HG03378 (cell line): Measurements from ENCODE around the gene SMYD1.
A peak's percentile ranks its signal among the peaks of the same experiment; 100 is the strongest.

Experiments
- ATAC-seq: cut with Tn5 transposase; IDR thresholded peaks from one replicate; pipeline ENCODE4 v1.9.1; 2021; ENCODE audit warnings: mild to moderate bottlenecking, moderate library complexity; ENCODE audit not compliant: unreplicated experiment

Gene SMYD1

DNA sequence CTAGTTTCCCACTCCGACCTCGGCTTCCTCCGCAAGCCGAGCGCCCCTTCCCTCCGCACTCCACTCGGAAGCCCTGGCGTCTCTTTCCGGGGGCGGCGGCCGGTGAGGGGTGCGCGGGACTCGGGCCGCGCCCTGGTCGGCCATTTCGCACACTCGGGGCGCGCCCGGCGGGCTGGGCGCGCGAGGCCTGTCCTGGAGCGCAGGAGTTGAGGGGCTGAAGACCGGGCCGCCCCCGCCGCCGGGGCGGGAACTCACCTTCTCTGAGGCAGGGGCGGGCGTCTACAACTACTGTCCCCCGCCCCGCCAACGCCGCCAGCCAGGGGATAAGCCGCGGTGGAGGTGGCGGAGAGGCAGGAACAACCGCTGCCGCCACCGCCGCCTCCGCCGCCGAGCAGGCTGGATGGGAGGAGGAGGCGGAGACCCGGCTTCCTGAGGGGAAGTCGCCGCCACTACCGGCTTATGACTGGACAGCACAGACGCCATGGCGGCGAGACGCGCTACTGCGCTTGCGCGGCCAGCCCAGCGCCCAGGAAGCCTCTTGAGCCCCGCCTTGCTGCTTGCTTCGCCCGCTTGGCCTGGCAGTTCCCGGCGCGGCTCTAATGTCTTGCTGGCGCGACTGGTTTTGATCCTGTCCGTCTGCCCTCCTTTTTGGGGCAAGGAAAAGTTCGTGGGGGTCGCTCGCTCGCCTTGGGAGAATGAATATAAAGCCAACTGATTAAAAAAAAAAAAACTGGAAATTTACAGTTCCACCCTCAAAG is 12.1 kb upstream of the SMYD1 start, which contains the start of gene KRCC1:
KRCC1 (minus strand) TSS at position 413 of the 758 bp plus-strand sequence. CDS start 27,220 bp downstream, outside the sequence.
- peak; percentile 89 for ATAC-seq

DNA sequence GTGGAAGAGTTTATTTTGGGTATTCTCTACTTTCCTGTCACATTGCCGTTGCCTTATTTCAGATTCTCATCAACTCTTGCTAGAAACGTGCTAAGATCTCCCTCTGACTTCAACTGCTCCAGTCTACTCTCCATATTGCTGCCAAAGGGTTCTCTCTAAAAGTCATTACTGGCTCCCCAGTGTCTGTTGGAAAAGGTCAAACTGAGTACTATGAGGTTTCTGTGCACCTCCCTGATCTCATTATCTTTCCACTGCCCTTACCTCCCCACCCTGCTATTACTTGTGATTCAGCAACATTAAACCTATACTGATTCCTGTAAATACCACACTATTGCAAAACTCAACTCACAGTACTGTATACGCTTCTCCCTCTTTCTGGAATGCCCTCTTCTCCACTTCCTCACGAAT is 10.2 kb upstream of the SMYD1 start:
- ATAC-seq, result no peak

DNA sequence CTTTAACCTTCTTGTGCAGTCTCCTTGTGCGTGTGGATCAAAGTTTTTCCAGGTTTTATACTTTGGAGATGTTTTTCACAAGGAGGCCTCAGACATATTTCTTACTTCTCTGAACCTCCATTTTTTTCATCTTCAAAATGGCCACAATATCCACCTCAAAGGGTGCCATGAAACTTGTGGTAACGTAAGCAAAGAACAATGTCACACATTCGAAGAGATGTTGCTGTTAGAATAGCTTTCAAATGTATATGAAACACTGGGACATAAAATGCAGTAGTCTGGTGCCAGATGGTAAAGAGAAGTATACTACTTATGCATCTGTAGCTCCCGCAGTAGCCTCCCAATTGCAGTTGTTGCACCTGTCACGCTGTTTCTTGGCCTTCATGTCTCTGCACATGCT is 9.4 kb upstream of the SMYD1 start:
- no peak for ATAC-seq

DNA sequence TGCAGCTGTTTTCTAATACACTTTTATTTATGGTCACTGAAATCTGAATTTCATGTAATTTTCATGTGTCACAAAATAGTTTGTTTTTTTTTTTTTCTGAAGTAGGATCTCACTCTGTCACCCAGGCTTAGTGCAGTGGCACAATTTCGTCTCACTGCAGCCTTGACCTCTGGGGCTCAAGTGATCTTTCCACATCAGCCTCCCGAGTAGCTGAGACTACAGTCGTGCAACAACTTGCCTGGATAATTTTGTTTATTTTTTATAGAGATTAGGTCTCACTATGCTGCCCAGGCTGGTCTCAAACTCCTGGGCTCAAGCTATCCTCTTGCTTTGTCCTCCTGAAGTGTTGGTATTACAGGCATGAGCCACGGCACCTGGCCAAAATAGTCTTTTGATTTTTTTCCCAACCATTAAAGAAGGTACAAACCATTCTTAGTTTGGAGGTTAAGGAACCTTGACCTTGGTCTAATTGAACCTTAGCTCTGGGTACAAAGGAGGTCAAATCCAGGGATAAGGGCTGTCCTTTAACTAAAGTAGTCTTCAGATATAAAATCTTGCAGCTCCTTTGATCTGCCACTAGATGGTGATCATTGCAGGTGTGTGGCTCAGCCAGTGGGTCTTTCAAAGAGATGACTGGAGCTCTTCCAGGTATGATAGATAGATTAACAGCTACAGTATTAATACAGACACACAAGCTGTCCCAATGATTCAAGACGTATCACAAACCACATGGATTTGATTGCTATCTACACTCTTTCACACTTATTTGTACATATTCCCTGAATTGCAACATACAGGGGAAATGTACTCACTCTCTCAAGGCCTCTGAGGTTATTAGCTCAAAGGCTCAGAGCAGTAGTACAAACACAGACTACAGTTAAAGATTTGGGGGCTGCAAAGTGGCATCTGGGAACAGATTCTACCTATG is 7.4 kb upstream of the SMYD1 start:
- peak; percentile 54 for ATAC-seq

DNA sequence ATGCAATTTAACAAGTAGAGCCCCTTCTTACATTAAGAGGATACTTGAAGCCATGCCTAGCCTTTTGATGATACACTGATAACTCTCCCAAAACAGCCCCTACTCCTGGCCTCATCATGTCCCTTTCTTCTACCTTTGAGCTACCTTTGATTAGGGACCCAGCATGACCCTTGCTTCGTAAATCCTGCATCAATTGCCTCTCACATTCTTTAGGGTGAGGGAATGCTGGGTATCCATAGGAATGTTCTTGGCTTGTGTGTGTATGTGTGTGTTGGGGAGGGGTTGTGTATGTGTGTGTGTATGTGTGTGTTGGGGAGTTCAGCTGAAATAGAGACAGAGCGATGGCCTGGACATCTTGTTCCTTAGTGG is 6.7 kb upstream of the SMYD1 start:
- ATAC-seq, result no peak

DNA sequence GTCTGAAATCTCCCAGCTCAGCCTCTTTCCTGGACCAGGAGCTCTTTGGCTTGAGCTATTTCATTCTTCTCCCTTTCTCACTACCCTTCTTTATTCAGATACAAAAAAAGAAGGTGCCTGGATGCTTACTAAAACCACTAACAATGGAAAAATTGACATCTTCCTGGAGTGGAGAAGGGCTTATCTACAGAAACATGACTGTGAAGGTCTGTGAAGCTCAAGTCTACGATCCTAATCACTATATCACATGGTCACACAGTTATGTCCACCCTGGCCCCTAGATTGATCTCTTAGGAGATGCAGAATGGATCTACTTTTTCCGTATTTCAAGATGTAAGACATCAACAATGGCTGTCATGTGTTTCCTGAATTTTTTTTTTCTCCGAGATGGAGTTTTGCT is 6.3 kb upstream of the SMYD1 start:
- no peak for ATAC-seq

DNA sequence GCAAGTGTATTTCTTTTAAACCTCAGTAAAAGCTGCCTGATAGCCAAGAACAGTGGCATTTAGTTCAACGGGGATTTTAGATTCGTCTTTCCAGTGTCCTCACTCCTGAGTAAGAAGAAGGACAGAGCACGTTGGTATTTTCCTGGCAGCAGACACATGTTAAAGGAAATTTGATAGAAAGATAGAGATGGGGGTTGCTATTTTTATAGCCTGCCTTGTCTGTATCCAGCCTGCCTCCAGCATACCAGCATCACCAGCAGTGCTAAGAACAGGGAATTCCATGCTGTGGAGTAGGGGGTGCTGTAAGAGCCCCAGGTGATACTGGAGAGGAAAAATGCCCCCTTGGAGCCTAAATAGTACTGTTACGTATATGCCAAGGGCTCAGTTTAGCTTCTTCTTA is 1.1 kb upstream of the SMYD1 start:
- no peak for ATAC-seq

DNA sequence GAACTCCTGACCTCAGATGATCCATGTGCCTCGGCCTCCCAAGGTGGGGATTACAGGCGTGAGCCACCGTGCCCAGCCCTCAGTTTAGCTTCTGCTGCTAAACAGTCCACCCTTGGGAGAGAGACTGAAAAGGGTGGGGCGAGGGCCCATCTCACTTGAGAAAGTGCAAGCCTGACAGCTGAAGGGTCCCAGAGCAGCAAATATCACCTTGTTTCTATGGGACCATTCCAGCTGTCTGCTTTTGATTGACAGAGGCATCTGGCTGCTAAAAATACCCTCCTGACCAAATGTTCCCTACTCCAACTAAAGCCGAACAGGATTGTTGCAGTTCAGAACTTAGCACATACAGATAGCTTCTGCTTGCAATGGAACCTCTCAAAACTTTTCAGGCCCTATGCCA is 436 bp upstream of the SMYD1 start:
- no peak for ATAC-seq

DNA sequence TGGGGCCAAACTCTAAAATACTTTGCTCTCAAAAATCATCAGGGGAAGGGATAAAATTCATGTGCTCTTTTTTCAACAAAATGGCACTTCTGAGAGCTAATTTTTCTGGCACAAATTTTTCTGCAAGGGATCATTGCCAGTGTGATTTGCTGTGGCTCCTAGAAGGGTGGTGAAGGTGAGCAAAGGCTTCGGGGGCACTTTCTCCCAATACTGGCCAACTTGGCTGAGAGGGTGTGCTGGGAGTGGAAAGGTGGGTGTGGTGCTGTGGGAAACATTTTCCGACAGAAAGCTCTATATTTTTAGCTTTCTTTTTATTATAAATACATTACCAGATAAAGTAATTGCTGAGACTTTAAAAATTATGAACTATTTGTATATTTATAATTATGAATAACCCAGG is 419 bp downstream of the SMYD1 start:
- no peak for ATAC-seq

DNA sequence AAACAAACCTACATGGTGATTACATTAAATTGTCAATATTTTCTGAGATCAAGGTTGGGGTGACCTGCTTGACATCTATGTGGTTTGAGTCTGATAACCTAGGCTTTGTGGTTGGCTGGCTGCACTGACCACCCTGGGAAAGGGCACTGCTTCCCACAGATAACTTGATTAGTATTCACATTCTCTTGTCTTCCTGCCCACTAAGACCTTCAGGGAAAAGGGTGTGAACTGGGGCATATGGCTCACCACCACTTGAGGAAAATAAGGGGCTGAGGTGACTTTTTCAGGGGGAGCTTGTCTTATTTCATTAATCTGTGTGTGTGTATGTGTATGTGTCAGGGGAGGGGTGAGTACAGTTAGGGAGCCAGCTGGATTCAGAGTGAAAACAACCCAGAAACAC is 1.5 kb downstream of the SMYD1 start:
- no peak for ATAC-seq

DNA sequence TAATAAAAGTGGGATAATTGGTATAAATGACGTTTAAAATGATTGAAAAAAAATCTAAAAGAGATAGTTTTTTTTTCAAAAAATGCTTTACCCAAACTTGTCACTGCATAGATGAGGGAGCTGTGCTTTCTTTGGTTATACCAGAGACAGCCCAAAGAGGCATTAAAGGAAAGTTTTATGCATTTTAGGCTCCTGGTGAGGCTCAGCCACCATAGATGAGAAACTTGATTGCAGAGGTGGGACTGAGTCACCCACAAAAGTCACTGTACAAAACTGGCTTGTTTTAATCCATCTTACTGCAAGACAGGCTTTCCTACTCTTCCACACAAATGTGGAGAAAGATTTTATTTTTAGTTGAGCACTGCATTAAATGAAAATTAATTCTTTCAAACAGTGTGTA is 2.4 kb downstream of the SMYD1 start:
- no peak for ATAC-seq

DNA sequence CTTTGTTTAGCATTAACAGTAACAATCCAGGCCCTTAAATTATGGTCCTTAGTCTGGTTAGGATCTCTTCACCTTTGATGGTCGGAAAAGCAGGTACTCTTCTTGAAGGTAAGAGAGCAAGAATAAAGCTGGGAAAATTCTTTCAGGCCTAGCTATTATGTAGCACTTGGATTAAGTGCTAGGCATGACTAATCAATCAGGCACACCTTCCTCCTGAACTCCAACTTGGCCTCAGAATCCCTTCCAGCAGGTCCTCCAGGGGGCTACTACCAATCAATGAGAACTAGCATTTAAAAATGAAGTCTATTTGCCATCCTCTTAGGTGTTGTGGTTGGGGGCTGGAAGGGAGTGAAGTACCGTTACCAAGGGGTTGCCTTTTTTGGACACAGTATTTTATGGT is 3.7 kb downstream of the SMYD1 start:
- no peak for ATAC-seq

DNA sequence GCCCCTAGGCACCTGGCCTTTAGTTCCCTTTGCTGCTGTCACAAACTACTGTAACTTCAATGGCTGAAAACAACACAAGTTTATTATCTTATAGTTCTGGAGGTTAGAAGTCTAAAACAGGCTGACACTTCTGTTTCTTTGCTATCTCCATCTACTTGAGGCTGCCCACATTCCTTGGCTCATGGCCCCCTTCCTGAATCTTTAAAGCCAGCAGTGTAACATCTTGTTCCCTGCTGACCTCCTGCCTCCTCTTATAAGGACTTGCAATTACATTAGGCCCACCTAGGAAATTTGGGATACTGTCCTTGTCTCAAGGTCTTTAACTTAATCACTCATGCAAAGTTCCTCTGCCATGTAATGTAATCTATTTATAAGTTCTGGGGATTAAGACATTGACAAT is 6.5 kb downstream of the SMYD1 start:
- no peak for ATAC-seq

DNA sequence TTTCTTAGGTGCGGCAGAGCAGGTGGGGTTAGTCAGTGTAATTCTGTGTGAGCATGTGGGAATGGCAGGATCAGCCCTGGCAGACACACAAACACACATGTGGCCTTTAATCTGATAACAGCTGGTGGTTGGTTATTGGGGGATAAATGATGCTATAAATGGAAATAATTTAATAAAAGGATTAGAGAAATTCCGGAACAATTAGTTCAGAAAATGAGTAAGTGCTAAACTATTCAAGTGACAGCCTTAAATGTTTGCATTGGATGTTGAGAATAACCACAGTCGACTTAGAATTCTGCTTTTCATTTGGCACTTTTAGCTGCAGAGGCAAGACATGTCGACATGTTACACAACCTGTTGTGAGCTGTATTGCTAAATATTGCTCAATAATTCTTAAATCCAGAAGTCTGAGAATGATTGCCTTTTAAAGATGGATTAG is 7.2 kb downstream of the SMYD1 start:
- no peak for ATAC-seq

DNA sequence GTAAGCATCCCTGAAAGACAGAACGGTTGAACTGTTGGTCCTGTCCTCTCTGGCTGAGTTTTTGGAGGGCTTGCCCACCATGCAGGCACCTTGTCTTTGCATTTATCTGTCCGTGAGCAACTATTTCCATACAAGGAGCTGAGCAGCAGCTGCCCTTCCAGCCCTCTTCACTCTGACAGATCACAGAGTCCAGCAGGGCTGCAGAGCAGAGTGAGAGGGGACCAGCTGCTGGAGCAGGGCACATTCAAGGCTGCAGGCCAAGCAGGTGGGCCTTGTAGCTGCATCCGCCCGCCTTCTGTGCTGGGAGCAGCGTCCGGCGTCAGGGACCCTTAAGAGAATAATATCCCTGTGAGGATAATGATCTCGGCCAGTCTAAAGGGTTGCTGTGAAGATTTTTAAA is 9.5 kb downstream of the SMYD1 start:
- ATAC-seq, result no peak

DNA sequence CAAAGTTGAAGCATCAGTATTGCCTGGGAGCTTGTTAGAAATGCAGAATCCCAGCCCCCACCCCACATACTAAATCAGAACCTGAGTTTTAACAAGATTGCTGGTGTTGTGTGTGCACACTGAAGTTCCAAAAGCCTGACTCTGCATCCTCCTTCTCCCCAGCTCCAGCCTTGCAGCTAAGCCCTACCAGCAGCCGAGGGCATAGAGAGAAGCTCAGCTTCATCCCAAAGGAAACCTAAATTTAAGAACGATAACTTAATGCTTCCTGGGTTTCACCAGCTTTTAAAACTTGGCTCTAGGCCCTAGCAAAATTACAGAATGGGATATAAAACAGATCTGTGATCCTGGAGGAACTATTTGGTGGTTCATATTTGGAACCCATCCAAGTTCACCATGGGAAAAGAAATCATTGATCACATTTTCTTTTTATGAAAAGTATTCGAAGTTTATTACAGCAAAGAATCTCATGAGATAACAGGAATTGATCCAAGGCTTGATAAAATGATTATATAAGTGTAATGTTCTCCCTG is 11.1 kb downstream of the SMYD1 start:
- no peak for ATAC-seq

DNA sequence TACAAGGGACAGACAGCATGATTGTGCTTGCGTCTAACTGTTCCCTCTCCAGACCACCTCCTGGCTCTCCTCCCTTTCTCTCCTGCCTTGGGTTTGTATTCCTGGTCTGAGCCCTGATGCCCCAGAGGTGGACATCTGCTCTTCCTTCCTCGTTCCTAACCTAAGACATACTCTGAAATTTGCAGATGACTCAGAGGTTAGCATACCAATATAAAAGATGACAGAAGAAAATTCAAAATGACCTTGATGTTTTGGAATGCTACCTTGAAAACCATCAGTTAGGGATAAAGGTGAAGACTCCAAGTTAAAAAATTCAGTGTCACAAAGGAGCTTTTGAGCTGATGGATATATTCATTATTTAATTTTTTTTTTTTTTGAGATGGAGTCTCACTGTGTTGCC is 12.9 kb downstream of the SMYD1 start:
- ATAC-seq, result no peak

DNA sequence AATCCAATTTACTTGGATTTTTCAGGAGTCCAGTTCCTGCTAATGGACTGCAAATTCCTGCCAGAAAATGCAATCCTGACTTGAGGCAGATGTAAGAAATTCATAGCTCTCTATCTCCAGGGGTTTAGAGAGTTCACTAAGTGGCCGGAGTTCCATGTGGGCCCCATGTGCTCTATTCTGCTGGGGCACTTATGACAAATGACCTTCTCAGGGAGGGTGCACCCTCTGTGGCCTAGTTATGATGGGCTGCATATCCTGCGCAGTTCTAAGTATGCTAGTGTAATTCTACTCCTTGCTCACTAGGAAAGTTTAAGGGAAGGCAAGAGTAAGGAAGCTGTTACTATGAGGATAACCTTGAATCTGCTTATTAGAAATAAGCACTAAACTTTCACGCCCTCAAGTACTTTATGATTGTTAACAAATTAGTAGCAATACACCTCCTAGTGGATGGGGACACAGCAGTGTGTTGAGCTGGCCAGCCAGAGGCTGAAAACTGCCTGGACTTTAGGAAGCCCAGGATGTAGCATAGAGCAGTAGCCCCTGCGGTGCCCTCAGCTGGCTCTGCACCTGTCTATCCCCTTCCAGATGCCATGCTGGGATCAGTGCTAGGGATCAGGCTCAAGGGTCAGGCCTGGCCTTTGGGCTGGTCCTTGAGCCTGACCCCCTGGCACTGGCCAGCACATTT is 14.4 kb downstream of the SMYD1 start:
- no peak for ATAC-seq

DNA sequence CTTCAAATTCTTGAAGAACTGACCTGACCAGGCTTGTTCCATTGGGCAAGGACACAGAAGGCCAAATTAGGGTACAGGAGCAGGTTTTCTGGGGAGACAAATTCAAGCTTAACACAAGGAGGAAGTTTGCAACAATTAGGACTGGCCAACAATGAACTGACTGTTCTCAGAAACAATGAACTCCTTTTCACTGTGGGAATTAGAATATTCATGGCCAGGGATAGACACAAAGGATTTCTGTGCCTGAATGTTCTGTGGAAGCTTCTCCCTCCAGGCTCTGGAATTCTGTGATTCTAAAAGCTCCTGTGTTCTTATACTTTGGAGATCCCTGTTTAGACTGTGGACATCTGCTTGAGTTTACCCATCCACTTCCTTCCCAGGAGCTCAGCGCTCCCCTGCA is 15.2 kb downstream of the SMYD1 start:
- ATAC-seq, result no peak

DNA sequence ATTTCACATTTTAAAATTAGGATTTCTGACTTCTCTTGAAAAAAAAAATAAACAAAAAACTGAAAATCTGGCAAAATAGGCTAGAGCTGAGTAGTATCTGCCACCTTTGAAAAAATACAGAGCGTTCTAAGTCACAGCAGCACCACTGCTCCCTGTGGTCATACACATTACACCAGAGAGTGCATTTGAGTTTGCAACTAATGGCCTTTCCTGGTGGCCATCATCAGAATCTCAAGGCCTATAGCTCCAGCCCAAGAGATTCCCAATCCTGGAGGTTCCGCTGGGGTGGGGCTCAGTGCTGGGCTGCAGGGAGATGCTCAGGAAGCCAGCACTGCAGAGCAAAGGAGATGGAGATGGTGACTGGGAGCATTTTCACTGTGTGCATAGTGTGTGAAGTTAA is 17.5 kb downstream of the SMYD1 start:
- ATAC-seq, result no peak

DNA sequence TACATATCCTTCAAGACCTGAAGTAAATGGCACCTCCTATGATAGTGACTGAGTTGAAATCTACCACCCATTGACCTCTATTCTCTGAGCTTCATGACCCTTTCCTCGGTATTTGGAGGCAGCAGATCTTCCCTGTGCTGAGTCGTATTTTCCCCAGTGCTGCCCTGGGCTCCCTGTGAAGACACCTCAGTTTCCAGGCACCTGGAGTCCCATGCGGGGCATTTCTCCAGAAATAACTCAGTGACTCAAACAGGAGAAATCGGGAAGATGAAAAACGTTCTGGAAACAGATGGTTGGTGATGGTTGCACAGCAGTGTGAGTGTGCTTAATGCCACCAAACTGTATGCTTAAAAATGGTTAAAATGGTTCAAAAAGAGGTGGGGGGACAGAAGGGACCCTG is 18.0 kb downstream of the SMYD1 start:
- no peak for ATAC-seq
